Peyer's patch (tissue), 4 donors: Measurements from ENCODE around the gene EPB41L4B.
"Not testable (repeated sequence)": the region's sequence is repeated elsewhere in the genome, so short reads cannot be mapped to it uniquely, and the experiment has no call there.

Source experiments
- CTCF ChIP-seq, 6 experiments: fragments of 450-650 bp in 4 of 6; fragments of 200-600 bp in 2 of 6; sonication (generic) in 1 of 6; IDR thresholded peaks; one replicate each; pipeline ENCODE4 v1.5.1; 2017 to 2019; ENCODE audit warnings: antibody characterized with exemption in 6 of 6, mild to moderate bottlenecking in 3 of 6, moderate library complexity in 1 of 6
- POLR2A ChIP-seq, 2 donors: fragments of 450-650 bp; IDR thresholded peaks; one replicate each; pipeline ENCODE4 v1.5.1; 2017; ENCODE audit warnings: antibody characterized with exemption in 2 of 2, mild to moderate bottlenecking in 2 of 2, moderate library complexity in 2 of 2

DNA sequence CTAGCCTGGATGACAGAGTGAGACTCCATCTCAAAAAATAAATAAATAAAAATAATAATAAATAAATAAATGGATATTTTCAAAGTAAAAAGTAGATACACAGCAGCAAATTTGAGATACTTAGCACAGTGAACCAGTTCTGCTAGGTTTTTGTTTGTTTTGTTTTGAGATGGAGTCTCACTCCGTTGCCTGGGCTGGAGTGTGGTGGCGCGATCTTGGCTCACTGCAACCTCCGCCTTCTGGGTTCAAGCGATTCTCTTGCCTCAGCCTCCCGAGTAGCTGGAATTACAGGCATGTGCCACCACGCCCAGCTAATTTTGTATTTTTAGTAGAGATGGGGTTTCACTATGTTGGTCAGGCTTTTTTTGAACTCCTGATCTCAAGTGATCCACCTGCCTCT is 20.1 kb upstream of the EPB41L4B start:
- TF ChIP-seq POLR2A, CTCF (IDR thresholded peaks at IDR 0.05): not testable (repeated sequence)
